GM12878 (cell line): Measurements from ENCODE around the gene XG. TPM values are rescaled to one million over a fixed set of nuclear protein-coding genes. Genes with fewer than 3 reads are reported as not detected.

Experiments
- ATAC-seq: fragments of 200-7000 bp; cut with Tn5 transposase; 3 replicates; pipeline ENCODE4 v1.9.1; 2020; ENCODE audit warnings: mild to moderate bottlenecking, moderate library complexity
- BruUV-seq: library from RNA; stranded (reverse); fragments of 400-500 nt; replicated peaks from 2 replicates; lab custom pipeline; 2021; lab: Mats Ljungman, UMichigan
- CTCF ChIA-PET: fragments of 300-600 bp; sonication (Branson Sonifier 250); formaldehyde crosslinking; extraction: SDS; loops from one replicate; lab custom pipeline; 2021; ENCODE audit warnings: inconsistent platforms; lab: Yijun Ruan, JAX
- POLR2A ChIA-PET: fragments of 350-600 bp; formaldehyde crosslinking; extraction: SDS; loops from one replicate; lab custom pipeline; 2021; ENCODE audit warnings: inconsistent platforms; lab: Charles Lee
- RAD21 ChIA-PET: fragments of 300-600 bp; sonication (Branson Sonifier 250); formaldehyde crosslinking; loops from one replicate; lab custom pipeline; 2023; ENCODE audit warnings: antibody characterized with exemption; ENCODE audit not compliant: unreplicated experiment; lab: Charles Lee
- SMC1A ChIA-PET: fragments of 300-600 bp; sonication (Branson Sonifier 250); formaldehyde crosslinking; loops from one replicate; lab custom pipeline; 2023; ENCODE audit not compliant: unreplicated experiment, uncharacterized antibody; lab: Charles Lee
- DNase-seq: peaks from one replicate; pipeline ENCODE4 v3.0.0-alpha.2; 2011; ENCODE audit warnings: low read depth, low spot score
- FAIRE-seq: peaks from 3 replicates; lab custom pipeline; 2011; peaks lifted over from hg19 to GRCh38; lab: Jason Lieb, UNC
- H2AFZ ChIP-seq: 2 replicates; pipeline ENCODE4 v1.6.0; 2011; ENCODE audit warnings: low read depth, low read length, control low read depth; ENCODE audit not compliant: control insufficient read depth
- H3K27ac ChIP-seq: 2 replicates; pipeline ENCODE4 v1.5.1; 2011; ENCODE audit warnings: control low read depth; ENCODE audit not compliant: control insufficient read depth, insufficient read depth
- H3K27me3 ChIP-seq, 2 experiments: replicated peaks in 1 of 2; 2 replicates each; pipeline versions ENCODE4 v1.6.0 to v1.6.1; 2011; ENCODE audit warnings: low read length in 1 of 2; ENCODE audit not compliant: control insufficient read depth in 2 of 2, insufficient read depth in 2 of 2
- H3K36me3 ChIP-seq, 2 experiments: 2 replicates each; pipeline ENCODE4 v1.5.1; 2011; ENCODE audit warnings: low read length in 1 of 2; ENCODE audit not compliant: control insufficient read depth in 2 of 2, insufficient read depth in 2 of 2
- H3K4me1 ChIP-seq: 2 replicates; pipeline ENCODE4 v1.6.1; 2011; ENCODE audit warnings: mild to moderate bottlenecking, low read length, moderate library complexity, mixed read lengths; ENCODE audit not compliant: control insufficient read depth, insufficient read depth
- H3K4me2 ChIP-seq: 2 replicates; pipeline ENCODE4 v1.6.0; 2011; ENCODE audit warnings: control low read depth; ENCODE audit not compliant: control insufficient read depth, insufficient read depth
- H3K4me3 ChIP-seq: fragments of 200-600 bp; sonication (generic); 2 replicates; pipeline ENCODE4 v1.5.1; 2016
- H3K79me2 ChIP-seq: 2 replicates; pipeline ENCODE4 v1.6.0; 2011; ENCODE audit warnings: low read length; ENCODE audit not compliant: control insufficient read depth, insufficient read depth
- H3K9ac ChIP-seq: 2 replicates; pipeline ENCODE4 v1.8.0; 2011; ENCODE audit warnings: low read length, control low read depth, mixed read lengths; ENCODE audit not compliant: control insufficient read depth, insufficient read depth
- H3K9me3 ChIP-seq: replicated peaks from 3 replicates; pipeline ENCODE4 v1.5.1; 2011; ENCODE audit warnings: mild to moderate bottlenecking, low read length; ENCODE audit not compliant: control insufficient read depth, insufficient read depth
- H4K20me1 ChIP-seq: 2 replicates; pipeline ENCODE4 v1.6.0; 2011; ENCODE audit not compliant: control insufficient read depth, insufficient read depth
- ASH2L ChIP-seq: fragments of 300-600, 200-600 bp; sonication (generic); IDR thresholded peaks from 2 replicates; pipeline ENCODE4 v1.6.1; 2017; ENCODE audit warnings: low read depth, mild to moderate bottlenecking, borderline replicate concordance
- BCL11A ChIP-seq: IDR thresholded peaks from 2 replicates; pipeline ENCODE4 v1.6.1; 2011; ENCODE audit warnings: low read depth, low read length
- BMI1 ChIP-seq: fragments of 450-650 bp; IDR thresholded peaks from 2 replicates; pipeline ENCODE4 v1.6.1; 2016; ENCODE audit warnings: mild to moderate bottlenecking, moderate library complexity, borderline replicate concordance
- CHD4 ChIP-seq: fragments of 200-600 bp; sonication (generic); IDR thresholded peaks from 2 replicates; pipeline ENCODE4 v1.6.1; 2016; ENCODE audit warnings: mild to moderate bottlenecking
- ETV6 ChIP-seq, 2 experiments: fragments of 450-650 bp in 1 of 2; IDR thresholded peaks in 1 of 2; conservative IDR thresholded peaks in 1 of 2; 2 replicates each; pipeline ENCODE4 v1.6.1; 2014; ENCODE audit warnings: antibody characterized with exemption in 1 of 2, borderline replicate concordance in 1 of 2, low read depth in 1 of 2, mild to moderate bottlenecking in 1 of 2, moderate library complexity in 1 of 2
- HDAC2 ChIP-seq: fragments of 200-600 bp; sonication (generic); IDR thresholded peaks from 2 replicates; pipeline ENCODE4 v1.6.1; 2017
- HDGF ChIP-seq: fragments of 450-650 bp; IDR thresholded peaks from 2 replicates; pipeline ENCODE4 v1.6.1; 2016; ENCODE audit warnings: antibody characterized with exemption
- IKZF2 ChIP-seq, 2 experiments: fragments of 450-650 bp; IDR thresholded peaks; 2 replicates each; pipeline ENCODE4 v1.6.1; 2017; ENCODE audit warnings: mild to moderate bottlenecking in 2 of 2, moderate library complexity in 2 of 2
- NFYB ChIP-seq: IDR thresholded peaks from 2 replicates; pipeline ENCODE4 v1.6.1; 2011; ENCODE audit warnings: low read depth, mild to moderate bottlenecking, low read length, improper control_type of control experiment, moderate library complexity; ENCODE audit not compliant: insufficient read depth
- NKRF ChIP-seq: fragments of 450-650 bp; conservative IDR thresholded peaks from 2 replicates; pipeline ENCODE4 v1.6.1; 2017; ENCODE audit warnings: mild to moderate bottlenecking, moderate library complexity
- NRF1 ChIP-seq: conservative IDR thresholded peaks from 2 replicates; pipeline ENCODE4 v1.6.1; 2011; ENCODE audit warnings: mild to moderate bottlenecking, low read depth, low read length, improper control_type of control experiment
- PML ChIP-seq: IDR thresholded peaks from 2 replicates; pipeline ENCODE4 v1.6.1; 2012; ENCODE audit warnings: low read length, inconsistent platforms
- SP1 ChIP-seq: IDR thresholded peaks from one replicate; pipeline ENCODE4 v1.6.1; 2011; ENCODE audit warnings: low read depth, low read length
- ZNF217 ChIP-seq: fragments of 450-650 bp; IDR thresholded peaks from 2 replicates; pipeline ENCODE4 v1.6.1; 2017; ENCODE audit warnings: antibody characterized with exemption, mild to moderate bottlenecking
- WGBS: methylation state at CpG from one replicate; pipeline ENCODE4 v1.1.6; 2016; ENCODE audit warnings: low lambda C conversion rate; ENCODE audit not compliant: insufficient replicate concordance, insufficient coverage; ENCODE audit errors: missing lambda C conversion rate; 5-methylcytosine and 5-hydroxymethylcytosine counted together
- in situ Hi-C: fragments of 300-500 bp; cut with MboI; formaldehyde crosslinking; loops from 9 replicates; pipeline ENCODE4 v1.14.3; 2018; ENCODE audit warnings: mixed read lengths
- intact Hi-C: fragments of 100-400 bp; cut with micrococcal nuclease; formaldehyde crosslinking; loops from one replicate; pipeline ENCODE4 v1.14.2; 2022; ENCODE audit not compliant: unreplicated experiment
- polyA plus RNA-seq, 11 experiments: library from polyadenylated mRNA; depleted of rRNA in 4 of 11; unstranded in 6 of 11; stranded (reverse) in 5 of 11; fragments of >200 nt; fragmentation: Nextera tagmentation in 4 of 11; fragmentation: Illumina TruSeq in 1 of 11; extraction: Ambion mirVana in 4 of 11; extraction: Trizol in 1 of 11; gene quantifications; 1 replicate in 1 of 11; 2 replicates in 10 of 11; pipeline versions ENCODE4 v1.2.1 to v1.2.3, GENCODE V29; 2011 to 2016; ENCODE audit warnings: inconsistent platforms in 2 of 11, missing spikeins in 2 of 11, low read depth in 1 of 11
- total RNA-seq, 4 experiments: library from RNA; depleted of rRNA in 3 of 4; stranded (reverse); fragments of >200 nt in 3 of 4; fragmentation: Illumina TruSeq in 1 of 4; extraction: Trizol in 1 of 4; gene quantifications; 2 replicates each; pipeline versions ENCODE4 v1.2.1 to v1.2.3, GENCODE V29; 2013 to 2021

XG gene
- total and polyA plus RNA-seq, 10 of the 15 experiments (the other 5 are each of a cell fraction or from before 2014, with no cell fraction given) = not detected

DNA sequence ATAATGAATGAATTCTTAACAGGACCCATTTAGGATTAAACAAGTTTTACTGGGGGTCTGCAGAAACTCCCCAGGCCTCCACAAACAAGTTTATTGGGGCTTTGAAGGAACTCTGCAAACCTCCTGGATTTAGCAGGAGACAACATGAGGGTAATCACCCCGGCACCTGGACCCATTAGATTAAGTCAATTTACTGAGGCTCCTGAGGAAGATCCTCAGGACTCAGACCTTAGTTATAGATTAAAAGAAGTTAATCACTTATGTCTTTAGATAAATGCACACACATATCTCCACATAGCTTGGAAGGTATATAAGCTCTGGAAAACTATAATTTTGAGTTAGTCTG is 29.4 kb downstream of the XG start:
- no peaks in the 10 kb centered on the region for H3K79me2 ChIP-seq
- peaks cover 5% of the 10 kb centered on the region; the same call in 1 of the 2 replicates for H3K4me1 ChIP-seq
- intact Hi-C loops (no loop called here), in situ Hi-C loops (no loop called here)
- H3K9ac ChIP-seq = no peak overlapping the region
- H3K27me3 ChIP-seq = no peaks in the 10 kb centered on the region
- H3K4me2 ChIP-seq = no peak overlapping the region
- WGBS = 100% methylated on average over 1 of the region's 1 CpG
- no peaks in the 10 kb centered on the region for H4K20me1 ChIP-seq
- no peak overlapping the region for H3K27ac ChIP-seq
- no peak overlapping the region for H3K4me3 ChIP-seq
- POLR2A ChIA-PET = no interaction called here
- H2AFZ ChIP-seq = no peak overlapping the region
- H3K9me3 ChIP-seq = no peaks in the 10 kb centered on the region
- SMC1A ChIA-PET = interaction anchor here (2.3 kb wide), 1 partner anchor 39 kb away, joined by 5 read pairs; no protein-coding TSS in a partner anchor
- ATAC-seq (no peak; the same call in 1 of the 3 replicates), FAIRE-seq (no peak), DNase-seq (no peak)
- CTCF ChIA-PET = interaction anchor here (1.4 kb wide), 1 partner anchor 33 kb away, joined by 4 read pairs; no protein-coding TSS in a partner anchor
- H3K36me3 ChIP-seq = no peaks in the 10 kb centered on the region
- RAD21 ChIA-PET = no interaction called here
- BruUV-seq = no TSS peak
- no peak for TF ChIP-seq NRF1
- no peak for TF ChIP-seq IKZF2 (IDR thresholded peaks at IDR 0.05)
- no peak for TF ChIP-seq BCL11A
- TF ChIP-seq NFYB = no peak
- TF ChIP-seq NKRF = no peak
- TF ChIP-seq HDAC2 = no peak
- no peak for TF ChIP-seq PML
- no peak for TF ChIP-seq CHD4
- TF ChIP-seq HDGF = no peak
- no peak for TF ChIP-seq ASH2L
- no peak for TF ChIP-seq ETV6 (conservative IDR thresholded peaks at IDR 0.05 in 1 of 2, IDR thresholded peaks at IDR 0.05 in 1 of 2; ENCODE audit: borderline replicate concordance in 1 of 2, low read depth in 1 of 2)
- no peak for TF ChIP-seq SP1
- TF ChIP-seq BMI1 = no peak
- TF ChIP-seq ZNF217 = no peak
